Right lobe of liver (tissue), 6 donors: ENCODE data around the gene RAB31. TPM values are rescaled to one million over a fixed set of nuclear protein-coding genes. Genes with fewer than 3 reads are reported as not detected.

Source experiments
- ATAC-seq, 4 donors: fragments of 200-7000 bp; cut with Tn5 transposase; one replicate each; pipeline ENCODE4 v1.9.1; 2020; ENCODE audit warnings: mild to moderate bottlenecking in 4 of 4, moderate library complexity in 4 of 4
- DNase-seq, 3 donors: peaks; one replicate each; pipeline ENCODE4 v3.0.0-alpha.2; 2020
- H3K27ac ChIP-seq, 3 donors: fragments of 200-600 bp; one replicate each; pipeline ENCODE4 v1.8.0; 2022
- H3K27me3 ChIP-seq, 2 donors: fragments of 200-600 bp; one replicate each; pipeline ENCODE4 v1.8.0; 2022
- H3K36me3 ChIP-seq, 4 donors: fragments of 200-600 bp; sonication (generic) in 1 of 4; one replicate each; pipeline versions ENCODE4 v1.5.1 to v1.8.0; 2017 to 2022; ENCODE audit warnings: control low read depth in 1 of 4
- H3K4me1 ChIP-seq, 4 donors: fragments of 200-600 bp; sonication (generic) in 1 of 4; one replicate each; pipeline versions ENCODE4 v1.5.1 to v1.8.0; 2017 to 2022; ENCODE audit warnings: control low read depth in 1 of 4
- H3K4me3 ChIP-seq, 3 donors: fragments of 200-600 bp; one replicate each; pipeline ENCODE4 v1.8.0; 2022
- H3K9me3 ChIP-seq, 4 donors: fragments of 200-600 bp; sonication (generic) in 1 of 4; one replicate each; pipeline versions ENCODE4 v1.5.1 to v1.8.0; 2017 to 2022; ENCODE audit warnings: control low read depth in 1 of 4
- POLR2A ChIP-seq: fragments of 450-650 bp; IDR thresholded peaks from one replicate; pipeline ENCODE4 v1.6.1; 2017; ENCODE audit warnings: antibody characterized with exemption, mild to moderate bottlenecking
- WGBS: methylation state at CpG from one replicate; pipeline ENCODE4 v1.1.6; 2018; ENCODE audit warnings: low coverage, low lambda C conversion rate; ENCODE audit not compliant: insufficient coverage; ENCODE audit errors: missing lambda C conversion rate; 5-methylcytosine and 5-hydroxymethylcytosine counted together
- intact Hi-C, 2 donors: fragments of 100-400 bp; cut with DNase I; formaldehyde crosslinking; loops; one replicate each; pipeline versions ENCODE4 v1.11.2 to v1.14.1; 2022
- total RNA-seq, 6 experiments: library from RNA; depleted of rRNA in 2 of 6; stranded (reverse); fragments of >200 nt in 2 of 6; fragmentation: NEBNext Ultra II Directional in 3 of 6; extraction: Animal tissue kit (Norgen Biotek cat#: 25700) in 3 of 6; gene quantifications; one replicate each; pipeline versions ENCODE4 v1.1.0 to v1.2.4, GENCODE V29; 2016 to 2023
- TF ChIP-seq, protein P1 (sequence below), 4 donors: fragments of 200-600 bp in 3 of 4; fragments of 450-650 bp in 1 of 4; IDR thresholded peaks; one replicate each; pipeline versions ENCODE4 v1.5.1 to v1.8.0; 2016 to 2022; ENCODE audit warnings: antibody characterized with exemption in 4 of 4, mild to moderate bottlenecking in 2 of 4
- donor health status: DM: no; HTN: yes; CAD: no.
- donor health status: DM: no; HTN: no; CAD: no.
- donor health status: DM: no; HTN: no; CAD: no.
- donor health status: DM: no; HTN: yes; CAD: no.
- donor health status: DM: no; HTN: yes; CAD: no.

The RAB31 gene
- total RNA-seq, 6 experiments from 2014 or later: 3.0 to 14.3 (median 5.4) TPM

DNA sequence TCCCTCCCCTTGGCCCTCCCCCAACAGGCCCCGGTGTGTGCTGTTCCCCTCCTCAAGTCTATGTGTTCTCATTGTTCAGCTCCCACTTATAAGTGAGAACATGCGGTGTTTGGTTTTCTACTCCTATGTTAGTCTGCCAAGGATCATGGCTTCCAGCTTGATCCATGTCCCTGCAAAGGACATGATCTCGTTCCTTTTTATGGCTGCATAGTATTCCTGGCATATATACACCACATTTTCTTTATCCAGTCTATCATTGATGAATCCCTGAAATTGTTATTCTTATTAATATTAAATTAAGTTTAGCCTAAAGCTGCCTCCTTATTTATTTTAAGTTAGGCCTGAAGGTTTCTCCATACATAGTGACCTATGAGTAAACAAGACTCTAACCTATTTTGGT lies 18.8 kb upstream of the RAB31 start:
- peak in 1 of 3 donors; percentile 7 for DNase-seq
- no peaks in the 10 kb centered on the region for H3K9me3 ChIP-seq
- ATAC-seq: no peak
- H3K4me3 ChIP-seq: no peak overlapping the region
- TF ChIP-seq, protein P1, sequence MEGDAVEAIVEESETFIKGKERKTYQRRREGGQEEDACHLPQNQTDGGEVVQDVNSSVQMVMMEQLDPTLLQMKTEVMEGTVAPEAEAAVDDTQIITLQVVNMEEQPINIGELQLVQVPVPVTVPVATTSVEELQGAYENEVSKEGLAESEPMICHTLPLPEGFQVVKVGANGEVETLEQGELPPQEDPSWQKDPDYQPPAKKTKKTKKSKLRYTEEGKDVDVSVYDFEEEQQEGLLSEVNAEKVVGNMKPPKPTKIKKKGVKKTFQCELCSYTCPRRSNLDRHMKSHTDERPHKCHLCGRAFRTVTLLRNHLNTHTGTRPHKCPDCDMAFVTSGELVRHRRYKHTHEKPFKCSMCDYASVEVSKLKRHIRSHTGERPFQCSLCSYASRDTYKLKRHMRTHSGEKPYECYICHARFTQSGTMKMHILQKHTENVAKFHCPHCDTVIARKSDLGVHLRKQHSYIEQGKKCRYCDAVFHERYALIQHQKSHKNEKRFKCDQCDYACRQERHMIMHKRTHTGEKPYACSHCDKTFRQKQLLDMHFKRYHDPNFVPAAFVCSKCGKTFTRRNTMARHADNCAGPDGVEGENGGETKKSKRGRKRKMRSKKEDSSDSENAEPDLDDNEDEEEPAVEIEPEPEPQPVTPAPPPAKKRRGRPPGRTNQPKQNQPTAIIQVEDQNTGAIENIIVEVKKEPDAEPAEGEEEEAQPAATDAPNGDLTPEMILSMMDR (IDR thresholded peaks at IDR 0.05): no peak
- no peak for TF ChIP-seq POLR2A
- 86% methylated on average over 3 of the region's 3 CpGs for WGBS
- H3K27ac ChIP-seq: no peak overlapping the region
- H3K36me3 ChIP-seq: no peaks in the 10 kb centered on the region
- H3K4me1 ChIP-seq: no peaks in the 10 kb centered on the region
- intact Hi-C loops: no loop called here
- no peaks in the 10 kb centered on the region for H3K27me3 ChIP-seq

DNA sequence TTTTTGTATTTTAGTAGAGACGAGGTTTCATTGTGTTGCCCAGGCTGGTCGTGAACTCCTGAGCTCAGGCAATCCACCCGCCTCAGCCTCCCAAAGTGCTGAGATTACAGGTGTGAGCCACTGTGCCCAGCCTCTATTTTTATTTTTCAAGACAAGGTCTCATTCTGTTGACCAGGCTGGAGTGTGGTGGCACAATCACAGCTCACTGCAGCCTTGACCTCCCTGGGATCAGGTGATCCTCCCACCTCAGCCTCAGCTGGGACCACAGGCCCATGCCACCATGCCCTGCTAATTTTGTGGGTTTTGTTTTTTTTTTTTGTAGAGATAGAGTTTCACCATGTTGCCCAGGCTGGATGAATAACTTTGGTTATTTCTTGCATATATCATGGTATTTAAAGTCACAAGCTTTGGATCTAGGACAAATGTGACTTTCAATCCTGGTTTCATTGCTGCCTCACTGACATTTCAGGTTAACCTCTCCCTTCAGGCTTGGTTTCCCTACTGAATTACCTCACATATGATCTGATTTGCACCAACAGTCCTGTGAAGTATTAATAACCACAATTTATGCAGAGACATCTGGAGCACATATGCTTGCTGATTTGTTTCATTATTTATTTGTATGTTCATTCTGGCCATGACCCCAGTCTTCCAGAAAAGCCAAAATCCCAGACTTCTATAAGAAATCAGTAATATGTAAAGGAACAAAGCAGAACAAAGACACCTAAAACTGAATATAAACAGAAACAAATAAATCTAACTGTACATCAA lies 17.5 kb upstream of the RAB31 start:
- DNase-seq: peak in 1 of 3 donors; percentile 16
- Histone ChIP-seq H3K4me1 (no peaks in the 10 kb centered on the region), H3K4me3 (no peak overlapping the region), H3K36me3 (no peaks in the 10 kb centered on the region), H3K27ac (no peak overlapping the region), H3K9me3 (no peaks in the 10 kb centered on the region), H3K27me3 (no peaks in the 10 kb centered on the region)
- no peak for TF ChIP-seq POLR2A
- TF ChIP-seq, protein P1 (IDR thresholded peaks at IDR 0.05): no peak
- no peak for ATAC-seq
- intact Hi-C loops: no loop called here
- 80% methylated on average over 1 of the region's 3 CpGs for WGBS

DNA sequence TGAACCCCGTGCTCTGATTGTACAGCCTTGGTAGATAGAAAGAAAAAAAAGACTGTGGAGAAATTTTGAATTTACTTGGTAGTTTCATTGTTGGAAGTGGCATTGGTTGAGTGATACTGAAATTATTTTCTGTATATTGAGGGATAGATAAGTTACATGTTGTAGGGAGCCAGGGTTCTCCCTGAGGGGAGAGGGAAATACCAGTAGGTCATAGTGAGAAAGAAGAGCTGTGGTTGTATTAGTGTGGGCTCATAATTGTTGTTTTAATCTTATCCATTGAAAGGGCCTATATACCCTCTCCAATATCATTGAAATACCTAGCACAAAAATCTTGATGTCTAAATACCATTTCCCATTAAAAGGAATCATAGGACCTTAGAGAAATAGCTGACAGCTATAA lies 16.9 kb upstream of the RAB31 start:
- Histone ChIP-seq H3K9me3 (no peaks in the 10 kb centered on the region), H3K4me3 (no peak overlapping the region), H3K36me3 (no peaks in the 10 kb centered on the region), H3K4me1 (no peaks in the 10 kb centered on the region), H3K27me3 (no peaks in the 10 kb centered on the region), H3K27ac (no peak overlapping the region)
- WGBS: 80% methylated on average over 1 of the region's 1 CpG
- intact Hi-C loops: no loop called here
- TF ChIP-seq, protein P1 (IDR thresholded peaks at IDR 0.05): no peak
- TF ChIP-seq POLR2A: no peak
- DNase-seq (no peak), ATAC-seq (no peak)

DNA sequence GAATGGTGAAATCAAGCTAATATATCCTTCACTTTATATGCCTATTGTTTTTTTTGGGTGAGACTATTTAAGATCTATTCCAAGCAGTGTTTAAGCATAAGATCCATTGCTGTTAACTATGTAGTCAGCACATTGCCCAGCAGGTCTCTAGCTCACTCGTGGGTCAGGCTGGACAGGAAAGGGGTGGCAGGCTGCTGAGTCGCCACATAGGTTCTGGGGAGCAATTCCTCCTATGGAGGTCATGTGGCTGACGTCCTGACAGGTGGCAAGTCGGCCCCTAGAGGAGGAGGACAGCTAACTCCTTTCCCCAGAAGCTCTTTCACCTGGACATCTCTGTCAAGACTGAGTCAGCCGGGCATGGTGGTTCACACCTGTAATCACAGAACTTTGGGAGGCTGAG lies 13.9 kb upstream of the RAB31 start:
- WGBS: 57% methylated on average over 4 of the region's 5 CpGs
- Histone ChIP-seq H3K4me1 (no peaks in the 10 kb centered on the region), H3K36me3 (no peaks in the 10 kb centered on the region), H3K4me3 (no peak overlapping the region), H3K9me3 (no peaks in the 10 kb centered on the region), H3K27me3 (no peaks in the 10 kb centered on the region), H3K27ac (no peak overlapping the region)
- TF ChIP-seq, protein P1 (IDR thresholded peaks at IDR 0.05): no peak
- DNase-seq (no peak), ATAC-seq (no peak)
- intact Hi-C loops: no loop called here
